ENCODE results near the gene RABL3.

GRCh38 chr3:120705884-120706582 lies 36.3 kb downstream of the RABL3 start:
- TF ChIP-seq, protein P1, sequence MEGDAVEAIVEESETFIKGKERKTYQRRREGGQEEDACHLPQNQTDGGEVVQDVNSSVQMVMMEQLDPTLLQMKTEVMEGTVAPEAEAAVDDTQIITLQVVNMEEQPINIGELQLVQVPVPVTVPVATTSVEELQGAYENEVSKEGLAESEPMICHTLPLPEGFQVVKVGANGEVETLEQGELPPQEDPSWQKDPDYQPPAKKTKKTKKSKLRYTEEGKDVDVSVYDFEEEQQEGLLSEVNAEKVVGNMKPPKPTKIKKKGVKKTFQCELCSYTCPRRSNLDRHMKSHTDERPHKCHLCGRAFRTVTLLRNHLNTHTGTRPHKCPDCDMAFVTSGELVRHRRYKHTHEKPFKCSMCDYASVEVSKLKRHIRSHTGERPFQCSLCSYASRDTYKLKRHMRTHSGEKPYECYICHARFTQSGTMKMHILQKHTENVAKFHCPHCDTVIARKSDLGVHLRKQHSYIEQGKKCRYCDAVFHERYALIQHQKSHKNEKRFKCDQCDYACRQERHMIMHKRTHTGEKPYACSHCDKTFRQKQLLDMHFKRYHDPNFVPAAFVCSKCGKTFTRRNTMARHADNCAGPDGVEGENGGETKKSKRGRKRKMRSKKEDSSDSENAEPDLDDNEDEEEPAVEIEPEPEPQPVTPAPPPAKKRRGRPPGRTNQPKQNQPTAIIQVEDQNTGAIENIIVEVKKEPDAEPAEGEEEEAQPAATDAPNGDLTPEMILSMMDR (IDR thresholded peaks at IDR 0.05; ENCODE audit: insufficient read depth, low read length): no peak
- no peak for TF ChIP-seq GABPA (IDR thresholded peaks at IDR 0.05; ENCODE audit: low read depth)

All from HL-60 (cell line).